A549 treated with dexamethasone at 1 μM for 4 hours (cell line): ENCODE data around the gene CCDC15. TPM values are rescaled to one million over a fixed set of nuclear protein-coding genes. Genes with fewer than 3 reads are reported as not detected.

Experiments
- total RNA-seq: library from RNA; stranded (reverse); fragments of 200-300 nt; extraction: Qiagen RNA extraction; gene quantifications from 5 replicates; pipeline ENCODE4 v1.2.3, GENCODE V29; 2022

The CCDC15 gene
- total RNA-seq, result 0.51 to 0.89 TPM (median 0.66 TPM) in 5 replicates

GRCh38 chr11:124953753-124954589 lies at the start of gene CCDC15:
Gene CCDC15, plus strand, starts transcription at chr11:124954202. Its CDS starts 531 bp downstream, at chr11:124954733.

GRCh38 chr11:124918950-124919349 lies 35.1 kb upstream of the CCDC15 start, which contains the start of gene HEPN1:
Gene HEPN1, plus strand, starts transcription at chr11:124919250.

GRCh38 chr11:124935548-124936514 lies 18.2 kb upstream of the CCDC15 start, which contains the start of gene HEPACAM:
Gene HEPACAM, minus strand, starts transcription at chr11:124936047. Its CDS starts 41 bp downstream, at chr11:124936006.

GRCh38 chr11:125062931-125063428 lies 109.0 kb downstream of the CCDC15 start, which contains the start of gene SLC37A2:
Gene SLC37A2, plus strand, starts transcription at chr11:125063305. Its CDS starts 63 bp downstream, at chr11:125063368.

Other genes starting within 250 kb of the CCDC15 start
- 6.4 to 13.1 TPM (median 11.8 TPM) in 5 replicates for gene NRGN, start 214.3 kb upstream of the CCDC15 start, total RNA-seq
- gene VSIG2, start 201.9 kb upstream of the CCDC15 start, total RNA-seq, result not detected in 5 replicates
- 9.4 to 12.9 TPM (median 12.1 TPM) in 5 replicates for gene ESAM, start 191.9 kb upstream of the CCDC15 start, total RNA-seq
- 5.2 to 6.6 TPM (median 6.2 TPM) in 5 replicates for gene MSANTD2, start 153.8 kb upstream of the CCDC15 start, total RNA-seq
- gene ROBO3, start 88.8 kb upstream of the CCDC15 start, total RNA-seq, result 1.9 to 2.6 TPM (median 2.3 TPM) in 5 replicates
- gene ROBO4, start 56.3 kb upstream of the CCDC15 start, total RNA-seq, result 0.06 to 0.18 TPM in 2 of 5 replicates, not detected in the others
- not detected in 5 replicates for gene HEPN1, start 35.0 kb upstream of the CCDC15 start, total RNA-seq
- not detected in 5 replicates for gene HEPACAM, start 18.2 kb upstream of the CCDC15 start, total RNA-seq
- 0.06 to 0.21 TPM (median 0.08 TPM) in 5 replicates for gene SLC37A2, start 109.1 kb downstream of the CCDC15 start, total RNA-seq
- 19.6 to 23.0 TPM (median 22.9 TPM) in 5 replicates for gene TMEM218, start 157.4 kb downstream of the CCDC15 start, total RNA-seq
- gene PKNOX2, start 210.5 kb downstream of the CCDC15 start, total RNA-seq, result 0.05 TPM in 1 of 5 replicates, not detected in the others